ENCODE data around the gene ADRA2C.

Gene ADRA2C

GRCh38 chr4:3803946-3804345 lies 37.8 kb downstream of the ADRA2C start:
- H3K4me3 Mint-ChIP-seq, result no peak overlapping the region
- no peaks in the 10 kb centered on the region for H3K9me3 Mint-ChIP-seq
- peaks cover 48% of the 10 kb centered on the region for H3K27me3 Mint-ChIP-seq
- no peak overlapping the region for H3K27ac Mint-ChIP-seq
- no peak for ATAC-seq
- H3K36me3 Mint-ChIP-seq, result no peaks in the 10 kb centered on the region
- H3K4me1 Mint-ChIP-seq, result no peaks in the 10 kb centered on the region

DNA sequence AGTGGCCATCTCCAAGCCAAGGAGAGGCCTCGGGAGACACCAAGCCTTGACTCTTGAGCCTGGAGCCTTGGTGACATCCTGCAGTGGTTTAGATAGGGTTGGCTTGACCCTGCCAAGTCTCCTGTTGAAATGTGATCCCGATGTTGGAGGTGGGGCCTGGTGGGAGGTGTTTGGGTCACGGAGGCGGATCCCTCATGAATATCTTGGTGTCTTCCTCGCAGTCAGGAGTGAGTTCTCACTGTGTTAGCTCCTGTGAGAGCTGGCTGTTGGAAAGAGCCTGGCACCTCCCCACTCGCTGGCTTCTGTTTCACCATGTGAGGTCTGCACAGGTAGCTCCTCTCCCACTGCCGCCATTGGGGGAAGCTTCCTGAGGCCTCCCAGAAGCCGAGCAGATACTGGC lies 38.8 kb downstream of the ADRA2C start:
- no peak for ATAC-seq
- Mint-ChIP-seq H3K4me3 (no peak overlapping the region), H3K27me3 (peaks cover 48% of the 10 kb centered on the region)

DNA sequence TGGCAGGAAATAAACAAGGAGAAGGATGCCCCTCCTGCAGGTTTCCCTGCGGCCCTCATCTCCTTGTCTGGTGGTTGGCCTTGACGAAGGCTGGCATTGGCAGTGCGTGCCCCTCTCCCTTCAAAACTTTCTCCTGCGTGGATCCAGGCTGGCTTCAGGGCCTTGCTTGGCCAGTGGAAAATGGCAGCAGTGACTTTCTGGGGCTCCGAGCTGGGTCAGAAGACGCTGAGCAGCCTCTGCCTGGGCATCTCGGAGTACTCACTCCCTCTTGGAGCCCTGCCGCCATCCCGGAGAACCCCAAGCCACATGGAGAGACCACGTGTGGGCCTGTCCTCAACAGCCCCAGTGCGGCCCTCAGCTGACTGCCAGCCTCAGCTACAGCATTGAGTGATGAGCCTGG lies 39.5 kb downstream of the ADRA2C start:
- H3K4me1 Mint-ChIP-seq, result no peaks in the 10 kb centered on the region

More for the DNA sequence above, 38.8 kb downstream of the ADRA2C start:
- Mint-ChIP-seq H3K27ac (no peak overlapping the region), H3K36me3 (no peaks in the 10 kb centered on the region), H3K9me3 (no peaks in the 10 kb centered on the region), H3K4me1 (no peaks in the 10 kb centered on the region)

GRCh38 chr4:3807311-3807710 lies 41.1 kb downstream of the ADRA2C start:
- Mint-ChIP-seq H3K4me1 (no peaks in the 10 kb centered on the region), H3K27ac (no peak overlapping the region), H3K9me3 (no peaks in the 10 kb centered on the region), H3K4me3 (no peak overlapping the region), H3K36me3 (no peaks in the 10 kb centered on the region), H3K27me3 (peaks cover 29% of the 10 kb centered on the region)
- no peak for ATAC-seq

More for the DNA sequence above, 39.5 kb downstream of the ADRA2C start:
- ATAC-seq, result no peak
- no peaks in the 10 kb centered on the region for H3K9me3 Mint-ChIP-seq
- H3K4me3 Mint-ChIP-seq, result no peak overlapping the region
- peaks cover 42% of the 10 kb centered on the region for H3K27me3 Mint-ChIP-seq
- no peaks in the 10 kb centered on the region for H3K36me3 Mint-ChIP-seq
- H3K27ac Mint-ChIP-seq, result no peak overlapping the region

GRCh38 chr4:3807822-3808496 lies 41.8 kb downstream of the ADRA2C start:
- Mint-ChIP-seq H3K9me3 (no peaks in the 10 kb centered on the region), H3K27ac (no peak overlapping the region), H3K4me3 (no peak overlapping the region), H3K27me3 (peaks cover 29% of the 10 kb centered on the region), H3K36me3 (no peaks in the 10 kb centered on the region), H3K4me1 (no peaks in the 10 kb centered on the region)
- no peak for ATAC-seq

- Mint-ChIP-seq H3K9me3 (no peaks in the 10 kb centered on the region), H3K4me3 (no peak overlapping the region), H3K27ac (no peak overlapping the region), H3K36me3 (no peaks in the 10 kb centered on the region), H3K27me3 (peaks cover 29% of the 10 kb centered on the region), H3K4me1 (no peaks in the 10 kb centered on the region)
- ATAC-seq, result no peak
These were observed 42.4 kb downstream of the ADRA2C start for GRCh38 chr4:3808597-3808996.

DNA sequence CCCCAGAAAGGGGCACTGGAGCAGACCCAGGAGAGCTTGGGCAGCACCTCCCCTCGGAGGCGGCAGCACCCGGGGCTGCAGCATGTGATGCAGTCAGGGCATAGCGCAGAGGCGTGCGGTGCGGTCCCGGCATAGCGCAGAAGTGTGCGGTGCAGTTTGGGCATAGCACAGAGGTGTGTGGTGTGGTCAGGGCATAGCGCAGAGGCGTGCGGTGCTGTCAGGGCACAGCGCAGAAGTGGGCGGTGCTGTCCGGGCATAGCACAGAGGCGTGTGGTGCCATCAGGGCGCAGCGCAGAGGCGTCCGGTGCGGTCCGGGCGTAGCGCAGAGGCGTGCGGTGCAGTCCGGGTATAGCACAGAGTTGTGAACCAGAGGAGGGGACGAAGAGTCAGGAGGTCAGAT lies 42.8 kb downstream of the ADRA2C start:
- no peak overlapping the region for H3K4me3 Mint-ChIP-seq
- no peaks in the 10 kb centered on the region for H3K36me3 Mint-ChIP-seq
- H3K27ac Mint-ChIP-seq, result no peak overlapping the region
- H3K4me1 Mint-ChIP-seq, result no peaks in the 10 kb centered on the region
- H3K9me3 Mint-ChIP-seq, result no peaks in the 10 kb centered on the region
- H3K27me3 Mint-ChIP-seq, result peaks cover 26% of the 10 kb centered on the region
- ATAC-seq, result no peak

DNA sequence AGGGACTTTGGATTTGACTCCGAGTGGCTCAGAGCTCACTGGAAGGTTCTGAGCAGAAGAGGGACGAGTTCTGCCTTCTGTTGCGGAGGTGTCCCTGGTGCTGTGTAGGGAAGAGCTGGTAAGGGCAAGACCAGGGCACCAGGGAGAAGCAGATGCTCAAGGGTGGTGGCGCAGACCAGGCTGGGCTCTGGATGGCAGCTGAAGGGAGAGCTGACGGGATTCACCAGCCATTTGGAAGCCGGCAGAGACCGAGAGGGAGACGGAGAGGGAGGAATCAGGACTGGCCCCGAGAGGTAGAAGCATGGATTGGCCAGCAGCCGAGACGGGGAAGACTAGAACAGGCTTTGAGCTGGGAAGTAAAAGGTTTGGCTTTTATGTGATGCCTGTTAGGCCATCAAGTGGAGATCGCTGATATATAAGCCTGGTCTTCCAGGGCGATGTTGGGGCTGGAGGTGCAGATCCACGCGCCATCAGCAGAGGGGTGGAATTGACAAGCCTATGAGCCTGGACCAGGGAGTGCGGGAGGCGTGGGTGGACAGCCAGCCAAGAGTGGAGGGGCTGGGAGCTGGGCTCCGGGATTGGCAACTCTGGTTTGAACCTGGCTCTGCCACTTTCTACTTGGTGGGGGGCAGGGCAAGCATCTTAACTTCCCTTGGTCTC lies 43.4 kb downstream of the ADRA2C start:
- Mint-ChIP-seq H3K4me3 (no peak overlapping the region), H3K36me3 (no peaks in the 10 kb centered on the region), H3K4me1 (no peaks in the 10 kb centered on the region), H3K27me3 (peaks cover 20% of the 10 kb centered on the region), H3K27ac (no peak overlapping the region), H3K9me3 (no peaks in the 10 kb centered on the region)
- ATAC-seq, result no peak

- peaks cover 19% of the 10 kb centered on the region for H3K27me3 Mint-ChIP-seq
- no peaks in the 10 kb centered on the region for H3K4me1 Mint-ChIP-seq
- H3K4me3 Mint-ChIP-seq, result no peak overlapping the region
- no peak for ATAC-seq
- H3K36me3 Mint-ChIP-seq, result no peaks in the 10 kb centered on the region
- H3K27ac Mint-ChIP-seq, result no peak overlapping the region
- H3K9me3 Mint-ChIP-seq, result no peaks in the 10 kb centered on the region
These were observed 44.0 kb downstream of the ADRA2C start for GRCh38 chr4:3810111-3810680.

GRCh38 chr4:3810796-3811485 lies 44.8 kb downstream of the ADRA2C start:
- Mint-ChIP-seq H3K36me3 (no peaks in the 10 kb centered on the region), H3K4me3 (no peak overlapping the region)

DNA sequence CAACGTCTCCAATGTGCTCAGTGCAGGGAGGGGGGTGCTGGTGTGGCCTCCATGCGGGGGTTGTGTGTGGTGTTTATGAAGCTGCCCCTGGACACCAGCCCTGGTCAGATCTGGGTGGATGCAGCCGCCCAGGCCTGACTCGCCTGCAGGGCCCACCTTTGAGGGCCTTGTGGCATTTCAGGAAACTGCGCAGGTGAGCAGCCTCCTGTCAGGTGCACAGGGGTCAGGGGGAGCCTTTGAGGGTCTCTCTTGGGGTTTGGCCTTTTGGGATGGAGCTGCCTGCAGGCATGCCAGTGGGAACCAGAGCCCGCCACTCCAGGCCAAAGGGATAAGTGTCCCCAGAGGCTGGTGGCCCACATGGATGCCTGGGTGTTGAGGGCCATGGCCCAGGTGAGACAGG lies 45.4 kb downstream of the ADRA2C start:
- H3K4me3 Mint-ChIP-seq, result no peak overlapping the region
- no peaks in the 10 kb centered on the region for H3K9me3 Mint-ChIP-seq
- H3K36me3 Mint-ChIP-seq, result no peaks in the 10 kb centered on the region
- no peaks in the 10 kb centered on the region for H3K4me1 Mint-ChIP-seq
- no peak overlapping the region for H3K27ac Mint-ChIP-seq
- no peak for ATAC-seq
- H3K27me3 Mint-ChIP-seq, result peaks cover 19% of the 10 kb centered on the region

More at GRCh38 chr4:3810796-3811485, 44.8 kb downstream of the ADRA2C start:
- Mint-ChIP-seq H3K27ac (no peak overlapping the region), H3K4me1 (no peaks in the 10 kb centered on the region), H3K9me3 (no peaks in the 10 kb centered on the region), H3K27me3 (peaks cover 19% of the 10 kb centered on the region)
- ATAC-seq, result no peak

- H3K27me3 Mint-ChIP-seq, result peaks cover 19% of the 10 kb centered on the region
- no peaks in the 10 kb centered on the region for H3K4me1 Mint-ChIP-seq
- H3K9me3 Mint-ChIP-seq, result no peaks in the 10 kb centered on the region
- no peak overlapping the region for H3K4me3 Mint-ChIP-seq
- ATAC-seq, result no peak
- H3K27ac Mint-ChIP-seq, result no peak overlapping the region
- no peaks in the 10 kb centered on the region for H3K36me3 Mint-ChIP-seq
These were observed 46.2 kb downstream of the ADRA2C start for GRCh38 chr4:3812211-3812934.

GRCh38 chr4:3813151-3814052 lies 47.2 kb downstream of the ADRA2C start:
- H3K4me3 Mint-ChIP-seq, result no peak overlapping the region
- H3K9me3 Mint-ChIP-seq, result no peaks in the 10 kb centered on the region
- H3K36me3 Mint-ChIP-seq, result no peaks in the 10 kb centered on the region
- H3K27ac Mint-ChIP-seq, result no peak overlapping the region
- no peak for ATAC-seq
- peaks cover 17% of the 10 kb centered on the region for H3K27me3 Mint-ChIP-seq
- no peaks in the 10 kb centered on the region for H3K4me1 Mint-ChIP-seq

- no peaks in the 10 kb centered on the region for H3K36me3 Mint-ChIP-seq
- no peaks in the 10 kb centered on the region for H3K9me3 Mint-ChIP-seq
- peaks cover 10% of the 10 kb centered on the region for H3K27me3 Mint-ChIP-seq
- ATAC-seq, result no peak
- H3K27ac Mint-ChIP-seq, result no peak overlapping the region
- no peak overlapping the region for H3K4me3 Mint-ChIP-seq
- H3K4me1 Mint-ChIP-seq, result no peaks in the 10 kb centered on the region
These were observed 47.9 kb downstream of the ADRA2C start for GRCh38 chr4:3814053-3814570.

Measured in stimulated activated memory B cell treated with anti-CD40 and anti-IgM and Interleukin-4, amounts not matched to agents 10 μg/mL and 1 μg/mL and 100 μg/mL, for 72 hours (primary cell).